Measurements from ENCODE around the gene AMY2A.
"Not testable (repeated sequence)": the region's sequence is repeated elsewhere in the genome, so short reads cannot be mapped to it uniquely, and the experiment has no call there.

AMY2A gene

DNA sequence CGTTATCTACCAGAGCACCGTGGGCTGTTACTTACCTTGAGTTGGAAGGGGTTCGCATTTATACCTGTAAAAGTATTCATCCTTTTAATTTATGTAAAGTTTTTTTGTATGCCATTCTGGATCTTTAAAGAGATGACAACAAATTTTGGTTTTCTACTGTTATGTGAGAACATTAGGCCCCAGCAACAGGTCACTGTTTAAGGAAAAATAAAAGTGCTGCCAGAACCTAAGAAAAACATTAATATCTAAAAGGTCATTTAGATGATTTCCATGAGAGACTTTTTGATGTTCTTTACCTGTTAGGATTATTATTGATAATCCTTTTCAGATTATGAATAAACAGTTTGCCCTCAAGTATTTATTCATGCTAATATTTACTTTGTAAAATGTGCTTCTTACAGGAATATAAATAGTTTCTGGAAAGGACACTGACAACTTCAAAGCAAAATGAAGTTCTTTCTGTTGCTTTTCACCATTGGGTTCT, at the start of gene AMY2A:
TSS of gene AMY2A (plus strand) at position 434 of the 484 bp plus-strand sequence. CDS start at position 448, 14 bp downstream.
- not testable (repeated sequence) for DNase-seq (ENCODE audit: extremely low read depth in 1 of 2, low read depth in 1 of 2)

DNA sequence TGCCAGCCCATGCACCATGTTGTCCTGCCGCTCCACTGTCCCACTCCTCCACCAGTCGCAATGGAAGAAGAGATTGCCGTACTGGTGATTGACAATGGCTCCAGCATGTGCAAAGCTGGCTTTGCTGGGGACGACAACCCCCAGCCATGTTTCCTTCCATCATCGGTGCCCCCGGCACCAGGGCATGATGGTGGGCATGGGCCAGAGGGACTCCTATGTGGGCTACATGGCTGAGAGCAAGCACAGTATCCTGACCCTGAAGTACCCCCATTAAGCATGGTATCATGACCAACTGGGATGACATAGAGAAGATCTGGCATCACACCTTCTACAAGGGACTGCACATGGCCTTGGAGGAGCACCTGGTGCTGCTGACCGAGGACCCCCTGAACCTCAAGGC, 47.7 kb upstream of the AMY2A start:
- no peak for DNase-seq (ENCODE audit: extremely low read depth in 1 of 2, low read depth in 1 of 2)

DNA sequence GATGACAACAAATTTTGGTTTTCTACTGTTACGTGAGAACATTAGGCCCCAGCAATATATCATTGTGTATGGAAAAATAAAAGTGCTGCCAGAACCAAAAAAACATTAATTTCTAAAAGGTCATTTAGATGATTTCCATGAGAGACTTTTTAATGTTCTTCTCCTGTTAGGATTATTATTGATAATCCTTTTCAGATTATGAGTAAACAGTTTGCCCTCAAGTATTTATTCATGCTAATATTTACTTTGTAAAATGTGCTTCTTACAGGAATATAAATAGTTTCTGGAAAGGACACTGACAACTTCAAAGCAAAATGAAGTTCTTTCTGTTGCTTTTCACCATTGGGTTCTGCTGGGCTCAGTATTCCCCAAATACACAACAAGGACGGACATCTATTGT, 45.9 kb upstream of the AMY2A start, which contains the start of gene AMY2B:
TSS of gene AMY2B (plus strand) at position 301 of the 400 bp plus-strand sequence. CDS start at position 315, 14 bp downstream.
- DNase-seq (ENCODE audit: extremely low read depth in 1 of 2, low read depth in 1 of 2): not testable (repeated sequence)

DNA sequence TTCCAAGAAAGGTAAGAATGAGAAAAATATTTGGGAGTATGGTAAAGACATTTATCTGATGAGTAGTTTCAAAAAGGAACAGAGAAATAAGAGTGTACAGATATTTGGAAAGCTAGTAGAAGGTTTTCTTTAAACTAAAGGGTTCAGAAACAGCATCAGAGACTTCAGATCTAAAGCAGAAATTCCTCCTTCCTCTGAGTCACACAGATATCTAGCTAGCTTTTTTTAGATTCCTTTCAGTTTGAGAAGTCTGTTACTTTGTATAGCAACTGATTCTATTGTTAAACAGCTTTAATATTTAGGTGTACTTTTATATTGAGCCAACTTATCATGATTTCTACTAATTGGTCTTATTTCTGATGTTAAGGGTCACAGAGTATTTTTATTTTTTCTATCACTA, 41.2 kb upstream of the AMY2A start:
- DNase-seq (ENCODE audit: extremely low read depth in 1 of 2, low read depth in 1 of 2): no peak

DNA sequence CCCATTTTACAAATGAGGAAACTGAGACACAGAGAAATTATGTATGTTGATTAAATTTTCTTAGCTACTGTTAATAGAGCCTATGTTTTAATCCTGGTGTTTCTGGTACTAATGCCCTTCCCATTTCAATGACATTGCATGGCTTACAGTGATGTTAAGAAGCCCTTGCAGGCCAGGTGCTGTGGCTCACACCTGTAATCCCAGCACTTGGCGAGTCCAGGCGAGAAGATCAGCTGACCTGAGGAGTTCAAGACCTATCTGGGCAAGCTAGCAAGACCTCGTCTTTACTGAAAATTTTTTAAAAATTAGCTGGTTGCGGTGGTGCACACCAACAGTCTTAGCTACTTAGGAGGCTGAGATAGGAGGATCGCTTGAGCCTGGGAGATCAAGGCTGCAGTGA, 40.4 kb upstream of the AMY2A start:
- not testable (repeated sequence) for DNase-seq (ENCODE audit: extremely low read depth in 1 of 2, low read depth in 1 of 2)

DNA sequence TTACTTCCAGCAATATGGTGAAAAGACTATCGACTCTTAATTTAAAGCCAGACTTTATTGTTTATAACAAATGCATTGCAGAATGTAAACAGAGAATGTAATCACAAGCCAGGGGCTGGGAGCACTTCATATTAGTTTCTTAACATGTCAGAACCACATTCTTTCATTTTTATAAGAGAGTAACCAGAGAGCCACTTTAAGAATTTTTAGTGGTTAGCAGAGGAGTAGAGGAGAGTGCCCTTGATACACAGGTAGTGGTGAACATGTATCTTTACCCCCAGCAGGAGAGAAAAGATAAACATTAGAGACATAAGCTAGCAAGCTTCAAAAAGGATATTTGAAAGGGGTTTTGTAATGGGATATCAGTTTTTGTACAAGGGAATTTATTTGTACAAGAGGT, 34.8 kb upstream of the AMY2A start:
- DNase-seq (ENCODE audit: extremely low read depth in 1 of 2, low read depth in 1 of 2): no peak

DNA sequence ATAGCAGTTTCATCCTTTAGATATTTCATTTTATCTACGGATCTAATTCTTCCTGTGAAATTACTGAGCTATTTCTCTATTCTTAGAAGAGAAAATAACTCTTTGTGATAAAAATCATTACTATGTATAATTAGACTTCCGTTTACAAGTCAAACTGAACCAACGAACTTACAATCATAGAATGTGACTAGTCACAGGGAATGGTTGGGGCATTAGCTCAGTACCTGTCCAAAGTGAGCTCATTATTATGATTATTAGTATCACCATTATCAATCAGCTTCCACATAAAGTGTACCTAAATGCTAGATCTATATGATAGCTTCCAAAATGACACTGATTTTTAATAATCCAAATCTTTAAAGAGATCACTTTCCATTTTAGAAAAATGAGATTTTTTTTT, 33.3 kb upstream of the AMY2A start:
- DNase-seq (ENCODE audit: extremely low read depth in 1 of 2, low read depth in 1 of 2): no peak

DNA sequence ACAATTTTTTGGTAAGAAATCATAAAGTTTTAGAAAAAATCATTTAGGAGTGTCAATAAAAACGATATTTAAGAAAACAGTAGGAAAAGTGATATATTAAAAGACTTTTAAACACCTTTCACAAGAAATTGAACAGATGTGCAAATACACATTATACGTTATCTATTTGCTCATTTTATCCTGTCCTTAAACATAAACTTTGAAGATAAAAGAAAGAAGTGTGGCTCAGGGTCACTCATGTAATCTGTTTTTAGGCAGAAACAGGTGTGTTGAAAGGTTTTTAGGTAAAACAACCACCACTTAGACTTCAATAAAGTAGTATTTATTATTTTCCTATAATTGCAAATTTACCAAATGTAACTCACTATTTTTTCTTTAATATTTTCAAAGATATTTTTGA, 32.7 kb upstream of the AMY2A start:
- no peak for DNase-seq (ENCODE audit: extremely low read depth in 1 of 2, low read depth in 1 of 2)

DNA sequence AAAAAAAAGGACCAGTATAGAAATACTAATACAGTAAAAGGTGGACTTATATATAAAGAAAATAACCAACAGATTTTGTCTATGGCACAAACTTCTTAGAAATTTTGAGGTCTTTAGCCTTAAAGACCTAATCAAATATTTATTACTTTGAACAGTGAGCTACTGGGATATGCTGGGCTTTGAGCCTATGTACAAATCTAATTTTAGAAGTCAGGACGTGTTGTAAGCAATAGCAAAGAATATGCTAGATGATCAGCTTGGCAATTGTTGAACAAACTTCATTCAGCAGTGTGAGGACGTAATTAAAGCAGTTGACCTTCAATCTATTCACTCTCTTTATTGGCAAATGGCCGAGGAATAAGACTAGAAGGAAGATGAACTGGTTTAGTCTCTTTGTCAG, 14.5 kb upstream of the AMY2A start:
- not testable (repeated sequence) for DNase-seq (ENCODE audit: extremely low read depth in 1 of 2, low read depth in 1 of 2)

DNA sequence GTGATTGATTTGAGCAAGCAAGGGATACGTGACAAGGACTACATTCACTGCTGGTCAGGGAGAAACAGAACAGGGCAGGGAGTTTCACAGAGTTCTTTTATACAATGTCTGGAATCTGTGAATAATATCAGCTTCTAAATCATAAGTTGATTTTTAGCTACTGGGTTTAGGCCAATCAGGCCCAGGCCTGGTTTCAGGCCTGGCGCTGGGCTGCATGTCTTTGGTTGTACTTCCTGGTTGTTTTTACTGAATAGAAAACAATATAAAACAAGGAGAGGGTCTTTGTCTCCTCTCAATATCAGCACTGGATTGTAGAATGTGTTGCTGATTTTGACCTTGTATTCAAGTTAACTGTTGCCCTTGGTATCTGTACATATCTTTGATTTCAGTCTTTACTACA, 865 bp upstream of the AMY2A start:
- DNase-seq (ENCODE audit: extremely low read depth in 1 of 2, low read depth in 1 of 2): no peak

DNA sequence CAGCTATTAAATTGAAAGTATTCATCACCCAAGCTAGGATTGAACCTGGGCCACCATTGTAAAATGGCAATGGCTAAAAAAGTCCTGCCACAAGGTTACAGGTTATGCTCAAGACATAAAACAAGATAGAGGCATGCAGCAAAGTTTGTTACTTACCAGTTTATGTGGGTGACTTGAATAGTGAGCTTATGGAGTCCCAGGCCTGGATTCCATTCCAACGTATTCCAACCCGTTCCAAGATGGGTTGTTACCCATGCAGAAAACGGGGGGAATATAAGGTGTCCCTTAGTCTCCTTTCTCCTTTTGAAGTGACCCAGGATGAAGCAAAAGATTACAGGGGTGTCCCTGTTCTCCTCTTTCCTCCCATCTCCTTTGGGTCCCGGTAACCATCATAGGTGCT, 10.2 kb downstream of the AMY2A start:
- not testable (repeated sequence) for DNase-seq (ENCODE audit: extremely low read depth in 1 of 2, low read depth in 1 of 2)

DNA sequence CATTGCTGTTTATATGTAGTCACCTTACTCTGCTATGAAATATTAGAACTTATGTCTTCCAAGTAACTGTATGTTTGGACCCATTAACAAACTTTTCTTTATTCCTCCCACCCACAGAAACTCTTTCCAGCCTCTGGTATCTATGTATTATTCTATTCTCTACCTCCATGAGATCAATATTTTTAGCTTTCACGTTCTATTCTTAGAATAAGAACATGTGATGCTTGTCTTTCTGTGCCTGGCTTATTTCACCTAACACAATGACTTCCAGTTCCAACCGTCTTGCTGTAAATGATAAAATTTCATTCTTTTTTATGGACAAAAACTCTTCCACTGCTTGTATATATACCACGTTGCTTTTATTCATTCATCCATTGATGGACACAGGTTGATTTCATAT, 24.0 kb downstream of the AMY2A start:
- not testable (repeated sequence) for DNase-seq (ENCODE audit: extremely low read depth in 1 of 2, low read depth in 1 of 2)

DNA sequence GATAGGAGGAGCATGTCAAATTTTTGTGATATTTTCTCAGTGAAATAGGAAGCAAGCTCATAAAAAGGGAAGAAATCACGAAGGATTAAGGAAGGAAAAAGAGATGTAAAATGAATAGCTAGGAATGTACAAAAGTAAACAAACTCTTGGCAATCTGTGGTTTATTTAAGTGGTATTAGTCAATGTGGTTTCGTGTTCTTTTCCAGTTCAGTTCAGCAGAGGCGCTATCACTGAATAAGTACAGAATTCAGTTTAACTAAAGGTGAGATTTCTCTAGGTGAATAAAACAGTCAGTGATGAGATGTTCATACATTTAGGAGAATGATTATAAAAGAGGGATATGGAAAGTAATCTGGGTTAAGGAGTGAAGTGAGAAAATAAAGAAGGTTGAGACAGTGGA, 26.7 kb downstream of the AMY2A start:
- DNase-seq (ENCODE audit: extremely low read depth in 1 of 2, low read depth in 1 of 2): not testable (repeated sequence)

DNA sequence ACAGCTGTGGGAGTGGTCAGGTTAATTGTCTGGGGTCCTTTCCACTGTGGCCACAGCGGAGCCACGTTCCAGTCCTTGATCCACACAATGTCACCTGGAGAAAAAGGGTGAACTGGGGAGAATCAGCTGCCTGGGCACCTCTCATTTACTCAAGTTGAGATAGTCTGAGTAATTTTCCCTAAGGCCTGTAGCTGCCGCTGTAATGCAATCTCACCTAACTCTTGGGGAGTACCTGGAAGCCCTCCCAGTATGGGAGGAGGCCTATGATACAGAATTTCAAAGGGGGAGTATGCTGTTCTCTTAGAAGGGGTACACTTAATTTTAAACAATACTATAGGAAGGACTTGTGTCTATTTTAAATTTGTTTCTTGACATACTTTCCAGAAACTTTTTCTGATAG, 33.1 kb downstream of the AMY2A start:
- not testable (repeated sequence) for DNase-seq (ENCODE audit: extremely low read depth in 1 of 2, low read depth in 1 of 2)

DNA sequence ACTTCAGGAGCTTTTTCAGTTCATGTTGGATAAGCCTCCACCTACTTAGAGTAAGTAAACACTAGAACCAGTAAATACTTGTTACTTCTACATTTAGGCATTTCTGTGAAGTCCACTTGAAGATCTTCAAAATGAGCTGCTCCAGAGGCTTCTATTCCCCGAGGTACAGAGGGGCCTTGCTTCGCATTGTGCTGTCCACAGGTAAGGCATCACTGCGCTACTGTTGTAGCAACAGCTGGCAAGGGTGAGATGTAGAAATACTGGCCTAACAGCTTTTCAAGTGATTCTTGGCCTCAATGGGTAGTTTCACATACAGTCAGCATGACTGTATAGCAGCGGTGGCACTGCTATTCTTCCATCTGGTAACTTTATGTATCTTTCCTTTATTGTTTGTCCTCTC, 33.7 kb downstream of the AMY2A start:
- DNase-seq (ENCODE audit: extremely low read depth in 1 of 2, low read depth in 1 of 2): not testable (repeated sequence)

DNA sequence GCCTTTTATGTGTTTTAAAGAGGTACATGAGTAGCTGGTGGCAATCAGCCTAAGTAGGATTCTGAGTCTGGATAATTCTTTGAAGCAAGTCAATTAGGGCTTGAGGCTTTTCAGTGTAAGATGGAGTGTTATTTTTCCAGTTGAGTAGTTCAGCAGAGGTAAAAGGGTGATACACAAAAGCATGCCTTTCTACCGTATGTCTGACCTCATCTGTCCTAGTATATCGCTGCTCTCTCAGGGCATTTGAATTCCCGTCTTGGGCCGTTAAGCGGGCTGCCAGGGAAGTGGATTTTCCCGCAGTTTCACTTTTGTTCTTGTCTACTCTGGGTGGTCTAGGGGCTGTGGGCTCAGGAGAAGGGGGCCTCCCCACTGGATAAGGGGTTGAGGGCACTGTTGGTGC, 36.9 kb downstream of the AMY2A start:
- not testable (repeated sequence) for DNase-seq (ENCODE audit: extremely low read depth in 1 of 2, low read depth in 1 of 2)

DNA sequence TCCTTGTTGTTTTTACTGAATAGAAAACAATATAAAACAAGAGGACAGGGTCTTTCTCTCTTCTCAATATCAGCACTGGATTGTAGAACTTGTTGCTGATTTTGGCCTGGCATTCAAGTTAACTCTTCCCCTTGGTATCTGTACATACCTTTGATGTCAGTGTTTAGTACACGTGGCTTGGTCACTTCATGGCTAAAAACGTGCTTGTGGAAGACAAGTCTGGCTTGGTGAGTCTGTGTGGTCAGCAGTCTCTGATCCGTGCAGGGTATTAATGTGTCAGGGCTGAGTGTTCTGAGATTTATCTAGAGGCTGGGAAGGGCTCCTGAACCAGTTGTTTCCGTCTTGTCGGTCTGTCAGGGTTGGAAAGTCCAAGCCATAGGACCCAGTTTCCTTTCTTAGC, 38.2 kb downstream of the AMY2A start, which contains the start of gene AMY1A:
TSS of gene AMY1A (plus strand) at position 301 of the 400 bp plus-strand sequence. CDS start 571 bp downstream, outside the sequence.
- not testable (repeated sequence) for DNase-seq (ENCODE audit: extremely low read depth in 1 of 2, low read depth in 1 of 2)

Measured in stimulated activated CD8-positive, alpha-beta memory T cell treated with anti-CD3 and anti-CD28 coated beads, Interleukin-7, amount 100 ng/mL, for 48 hours (primary cell).